ENCODE results near the gene DNAL4.

Gene DNAL4

GRCh38 chr22:38839686-38840085, 45.7 kb upstream of the DNAL4 start:
- H3K4me3 ChIP-seq: no peak overlapping the region

GRCh38 chr22:38837414-38837928, 43.5 kb upstream of the DNAL4 start:
- Histone ChIP-seq H3K4me3 (no peak overlapping the region), H3K27ac (no peak overlapping the region)
- no peak for DNase-seq (ENCODE audit: low spot score)
- TF ChIP-seq CTCF (IDR thresholded peaks at IDR 0.05): no peak

More at GRCh38 chr22:38839686-38840085, 45.7 kb upstream of the DNAL4 start:
- DNase-seq (ENCODE audit: low spot score): no peak
- H3K27ac ChIP-seq: no peak overlapping the region
- no peak for TF ChIP-seq CTCF (IDR thresholded peaks at IDR 0.05)

- Histone ChIP-seq H3K27ac (no peak overlapping the region), H3K4me3 (no peak overlapping the region)
- no peak for TF ChIP-seq CTCF (IDR thresholded peaks at IDR 0.05)
- DNase-seq (ENCODE audit: low spot score): no peak
These were observed 42.0 kb upstream of the DNAL4 start for GRCh38 chr22:38835888-38836301.

DNA sequence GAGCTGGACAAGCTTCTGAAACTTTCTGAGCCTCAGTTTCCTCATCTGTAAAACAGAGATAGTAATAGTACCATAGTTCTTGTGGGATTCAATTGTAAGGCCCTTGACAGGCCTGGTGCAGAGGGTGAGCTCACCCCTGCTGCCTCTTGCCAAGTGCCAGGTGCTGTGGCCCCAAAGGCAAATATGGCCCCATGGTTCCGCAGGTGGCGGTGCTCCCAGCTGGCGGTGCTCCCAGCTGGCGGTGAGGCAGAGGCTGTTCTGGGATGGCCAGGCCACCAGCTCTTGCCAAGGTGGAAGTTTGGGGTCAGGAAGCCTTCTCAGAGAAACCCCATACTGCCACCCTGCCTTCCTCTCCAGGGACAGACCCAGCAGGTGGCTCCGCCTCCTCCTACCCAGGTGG, 41.0 kb upstream of the DNAL4 start:
- no peak for DNase-seq (ENCODE audit: low spot score)
- TF ChIP-seq CTCF (IDR thresholded peaks at IDR 0.05): no peak
- H3K27ac ChIP-seq: no peak overlapping the region
- H3K4me3 ChIP-seq: no peak overlapping the region

DNA sequence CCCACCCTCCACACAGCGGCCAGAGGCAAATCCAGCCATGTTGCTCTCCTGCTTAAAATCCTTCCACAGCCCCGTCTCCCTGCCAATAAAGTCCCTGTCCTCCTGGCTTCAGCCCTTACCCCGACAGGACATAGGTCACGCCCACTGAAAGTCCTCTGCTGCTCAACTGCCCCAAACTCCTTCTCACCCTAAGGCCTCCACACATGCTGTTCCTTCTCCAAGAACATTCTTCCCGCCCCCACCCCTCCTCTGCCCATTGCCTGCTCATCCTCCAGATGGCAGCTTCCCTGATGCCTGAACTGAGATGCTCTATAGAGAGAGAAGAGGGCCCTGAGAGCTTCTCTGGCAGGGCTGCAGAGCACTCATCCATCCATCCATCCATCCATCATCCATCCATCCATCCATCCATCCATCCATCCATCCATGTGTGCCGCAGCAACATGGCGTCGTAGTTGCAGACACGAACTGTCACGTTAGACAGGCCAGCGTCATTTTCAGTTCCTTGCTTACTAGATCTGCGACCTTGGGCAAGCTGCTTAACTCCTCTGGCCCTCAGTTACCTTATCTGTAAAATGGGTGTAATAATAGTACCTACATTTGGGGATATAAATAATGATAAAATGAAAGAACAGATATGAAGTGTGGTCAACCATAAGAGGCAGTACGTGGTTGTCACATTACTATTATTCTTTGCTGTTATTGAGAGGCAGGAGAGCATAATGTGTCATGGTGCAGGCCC, 40.4 kb upstream of the DNAL4 start:
- no peak for TF ChIP-seq CTCF (IDR thresholded peaks at IDR 0.05)
- H3K4me3 ChIP-seq: no peak overlapping the region
- no peak overlapping the region for H3K27ac ChIP-seq
- no peak for DNase-seq (ENCODE audit: low spot score)

DNA sequence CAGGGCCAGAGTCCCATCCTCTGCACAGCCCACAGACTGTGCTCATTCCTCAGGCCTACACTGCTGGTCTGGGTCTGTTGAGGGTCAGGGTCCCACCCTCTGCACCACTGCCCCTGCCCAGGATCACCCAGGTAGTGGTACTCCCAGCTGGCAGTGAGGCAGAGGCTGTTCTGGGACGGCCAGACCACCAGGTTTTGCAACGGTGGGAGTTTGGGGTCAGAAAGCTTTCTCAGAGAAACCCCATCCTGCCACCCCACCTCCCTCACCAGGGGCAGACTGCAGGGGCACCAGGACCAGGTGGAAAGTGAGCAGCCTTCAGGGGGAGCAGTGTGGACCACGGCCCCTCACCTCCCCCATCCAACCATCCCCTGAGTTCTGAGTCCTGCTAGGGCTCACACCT, 39.1 kb upstream of the DNAL4 start:
- no peak for TF ChIP-seq CTCF (IDR thresholded peaks at IDR 0.05)
- no peak overlapping the region for H3K4me3 ChIP-seq
- no peak overlapping the region for H3K27ac ChIP-seq

More for the DNA sequence above, 39.1 kb upstream of the DNAL4 start:
- no peak for DNase-seq (ENCODE audit: low spot score)
